ENCODE data around the gene CACNA1B.
"Not testable (repeated sequence)": the region's sequence is repeated elsewhere in the genome, so short reads cannot be mapped to it uniquely, and the experiment has no call there.

The CACNA1B gene

DNA sequence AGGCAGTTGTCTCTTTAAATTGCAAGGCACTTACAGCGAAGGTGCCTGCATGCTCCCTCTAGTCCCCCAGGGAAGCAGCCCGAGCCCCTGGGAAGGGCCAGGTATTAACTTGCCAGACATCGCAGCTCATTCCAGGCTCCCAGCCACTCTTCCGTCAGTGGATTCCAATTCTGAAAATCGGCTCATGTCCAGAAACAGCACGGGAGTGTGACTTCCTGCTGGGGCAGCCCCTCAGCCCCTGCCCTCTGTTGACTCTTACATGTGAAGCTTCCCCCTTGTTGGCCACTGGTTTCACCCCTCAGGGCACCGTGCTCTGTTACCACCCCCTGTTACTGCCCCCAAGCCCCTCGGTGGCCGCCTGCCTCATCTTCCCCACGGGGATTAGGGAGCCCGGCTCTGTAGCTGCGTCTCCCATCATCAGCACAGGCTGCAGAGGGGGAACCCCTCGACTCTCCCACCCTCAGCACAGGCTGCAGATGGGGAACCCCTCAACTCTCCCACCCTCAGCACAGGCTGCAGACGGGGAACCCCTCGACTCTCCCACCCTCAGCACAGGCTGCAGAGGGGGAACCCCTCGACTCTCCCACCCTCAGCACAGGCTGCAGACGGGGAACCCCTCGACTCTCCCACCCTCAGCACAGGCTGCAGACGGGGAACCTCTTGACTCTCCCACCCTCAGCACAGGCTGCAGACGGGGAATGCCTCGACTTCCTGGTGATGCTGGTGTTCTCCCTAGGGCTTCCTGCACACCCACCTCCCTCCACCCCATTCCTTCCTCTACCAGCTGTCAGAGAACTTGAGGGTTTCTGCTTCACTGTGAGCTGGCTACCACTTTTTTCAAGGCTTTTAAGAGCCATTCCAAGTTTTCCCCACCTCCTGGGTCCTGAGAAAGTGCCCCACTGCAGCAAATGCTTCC, 11.1 kb upstream of the CACNA1B start:
- DNase-seq (ENCODE audit: low spot score), result no peak

DNA sequence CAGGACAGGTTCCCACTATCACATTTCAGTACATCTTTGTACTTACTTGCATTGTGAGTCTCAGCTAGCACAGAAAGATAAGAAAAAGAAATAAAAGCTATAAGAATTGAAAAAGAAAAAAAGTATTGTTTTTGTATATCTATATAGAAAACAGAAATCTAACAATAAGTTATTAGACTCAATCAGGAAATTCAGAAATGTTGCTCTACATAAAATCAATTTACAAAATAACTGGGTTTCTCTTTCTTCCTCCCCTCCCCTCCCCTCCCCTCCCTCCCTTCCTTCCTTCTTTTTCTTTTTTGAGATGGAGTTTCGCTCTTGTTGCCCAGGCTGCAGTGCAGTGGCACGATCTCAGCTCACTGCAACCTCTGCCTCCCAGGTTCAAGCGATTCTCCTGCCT, 7.2 kb upstream of the CACNA1B start:
- DNase-seq (ENCODE audit: low spot score), result no peak

DNA sequence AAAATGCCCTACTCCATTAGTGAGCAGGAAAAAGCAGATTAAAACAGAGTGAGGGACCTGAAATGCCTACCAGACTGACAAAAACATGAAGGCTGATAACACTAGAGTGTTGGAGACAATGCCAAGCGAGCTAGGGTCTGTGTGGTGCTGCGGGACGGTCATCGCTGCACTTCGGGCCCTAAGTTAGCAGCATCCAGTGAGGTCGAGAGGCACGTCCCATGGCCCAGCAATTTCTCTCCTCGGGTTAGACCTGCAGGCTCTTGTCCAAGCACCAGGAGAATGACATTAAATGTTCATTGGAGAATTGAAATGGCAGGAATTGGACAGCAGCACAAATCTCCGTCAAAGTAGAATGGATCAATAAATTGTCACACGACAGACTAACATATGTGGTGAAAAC, 5.3 kb upstream of the CACNA1B start:
- DNase-seq (ENCODE audit: low spot score), result no peak

DNA sequence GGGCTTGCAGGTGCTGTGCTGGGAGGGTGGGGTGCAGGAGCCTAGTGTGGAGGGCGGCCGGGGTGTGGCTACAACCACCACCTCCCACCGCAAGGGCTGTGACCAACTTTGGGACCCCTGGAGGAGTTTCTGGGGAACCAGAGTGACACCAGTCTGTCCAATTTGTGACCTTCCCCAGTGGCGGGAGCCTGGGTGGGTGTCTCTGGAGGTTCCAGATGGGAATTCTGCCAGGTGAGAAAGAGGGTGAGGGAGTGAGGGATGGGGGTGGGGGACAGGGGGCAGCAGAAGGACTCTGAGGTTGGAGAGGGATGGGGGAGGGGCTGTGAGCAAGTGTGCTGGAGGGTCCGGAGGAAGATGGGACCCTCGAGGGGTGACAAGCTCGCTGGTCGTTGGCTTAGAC, 4.2 kb upstream of the CACNA1B start:
- DNase-seq (ENCODE audit: low spot score), result no peak

DNA sequence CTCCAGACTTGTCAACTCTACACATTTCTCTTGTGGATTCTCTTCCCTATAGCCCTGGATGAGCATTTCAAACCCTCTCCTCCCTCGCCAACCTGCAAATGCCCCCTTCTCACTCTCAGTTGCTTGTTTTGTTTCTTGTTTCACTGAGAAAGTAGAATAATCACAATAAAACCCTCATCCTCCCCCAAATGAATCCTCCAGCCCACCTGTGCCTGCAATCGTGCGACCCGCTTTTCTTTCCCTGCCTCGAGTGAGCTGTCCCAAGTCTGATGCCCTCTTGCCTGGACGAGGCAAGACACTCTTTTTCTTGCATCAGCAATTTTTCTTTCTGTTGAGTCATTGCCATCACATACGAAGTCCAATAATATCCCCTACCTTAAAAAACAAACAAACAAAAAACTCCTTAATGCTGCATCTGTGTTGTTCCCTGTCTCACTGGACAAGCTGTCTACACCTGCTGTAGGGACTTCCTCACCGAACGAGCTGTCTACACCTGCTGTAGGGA, 3.7 kb upstream of the CACNA1B start:
- DNase-seq (ENCODE audit: low spot score), result no peak

DNA sequence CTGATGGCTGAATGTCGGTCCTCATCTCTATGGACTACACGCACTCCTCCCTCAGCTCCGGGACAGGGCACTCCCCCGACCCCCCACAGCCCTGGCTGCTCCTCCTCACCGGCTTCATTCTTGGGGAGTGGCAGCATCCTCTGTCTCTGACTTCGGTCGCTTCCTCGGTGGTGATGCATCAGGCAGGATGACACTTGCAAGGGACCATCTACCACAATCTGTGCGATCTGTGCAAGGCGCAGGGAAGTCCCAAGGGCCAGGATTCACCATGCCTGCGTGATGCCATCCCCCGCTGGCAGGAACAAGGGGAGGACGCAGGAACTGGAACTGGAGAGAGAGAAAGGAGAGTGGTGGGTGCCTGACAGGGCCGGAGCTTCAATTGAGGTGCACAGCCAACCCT, 2.2 kb upstream of the CACNA1B start:
- DNase-seq (ENCODE audit: low spot score), result no peak

DNA sequence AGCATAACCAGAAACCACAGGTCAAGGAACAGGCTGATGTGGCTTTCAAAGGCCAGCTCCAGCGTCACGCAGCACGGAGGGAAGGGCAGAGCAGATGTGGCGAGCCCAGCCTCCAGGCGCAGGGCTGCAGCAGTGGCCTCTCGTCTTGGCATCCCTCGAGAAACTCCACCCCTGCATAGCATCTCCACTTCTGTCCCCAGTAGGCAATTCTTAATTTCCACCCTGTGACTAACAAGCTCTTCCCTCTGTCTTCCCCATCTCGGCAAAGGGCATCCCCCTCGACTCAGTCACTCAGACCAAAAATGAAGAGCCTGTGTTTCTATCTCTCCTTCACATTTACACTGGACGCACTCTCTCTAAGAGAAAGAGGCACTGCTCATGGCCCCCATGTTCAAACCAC, 1.7 kb upstream of the CACNA1B start:
- DNase-seq (ENCODE audit: low spot score), result no peak

DNA sequence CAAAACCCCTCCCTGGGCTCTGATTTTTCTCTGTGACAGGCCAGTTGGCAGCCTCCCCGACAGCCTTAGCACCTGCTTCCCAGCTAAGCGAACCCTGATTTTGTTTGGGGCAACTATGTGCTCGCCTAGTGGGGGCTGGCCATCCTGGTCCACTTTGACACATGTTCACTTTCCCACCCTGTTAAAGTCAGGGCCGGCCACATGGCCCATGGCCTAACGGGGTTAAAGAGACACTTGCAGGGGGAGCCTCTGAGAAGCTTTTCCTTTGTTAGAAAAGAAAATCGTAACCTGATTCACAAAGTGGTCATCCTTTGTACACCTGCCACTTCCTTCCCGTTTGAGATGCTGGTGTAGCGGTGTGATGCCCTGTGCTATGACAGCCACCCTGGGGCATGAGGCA, 1.3 kb upstream of the CACNA1B start:
- DNase-seq (ENCODE audit: low spot score), result no peak

DNA sequence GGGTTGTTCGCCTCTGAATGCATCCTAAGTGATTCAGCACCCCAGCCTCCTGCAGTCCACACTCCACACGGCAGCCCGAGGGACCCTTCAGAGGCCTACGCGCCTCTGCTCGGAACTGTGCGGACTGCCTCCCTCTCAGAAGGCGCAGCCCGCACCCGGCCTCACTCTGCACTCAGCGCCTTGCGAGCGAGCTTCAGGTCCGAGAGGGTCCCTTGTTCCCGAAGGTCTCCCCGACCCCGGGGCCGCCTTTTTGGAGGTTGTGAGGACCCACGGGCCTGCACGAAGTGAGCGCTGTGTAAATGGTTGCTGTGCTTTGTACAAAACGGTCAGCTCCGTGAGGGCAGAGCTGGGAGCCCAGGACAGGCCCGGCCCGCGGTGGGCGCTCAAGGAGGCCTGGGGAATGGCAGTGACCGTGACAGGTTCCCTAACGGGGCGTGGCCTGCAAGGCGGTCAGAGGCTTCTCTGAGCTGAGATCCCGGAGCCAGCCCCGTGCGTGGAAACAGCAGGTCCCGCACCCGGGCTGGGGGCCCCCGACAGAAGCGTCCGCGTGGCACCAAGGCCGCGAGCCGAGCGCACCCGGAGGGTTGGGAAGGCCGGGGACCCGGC, 698 bp upstream of the CACNA1B start:
- DNase-seq (ENCODE audit: low spot score), result no peak

DNA sequence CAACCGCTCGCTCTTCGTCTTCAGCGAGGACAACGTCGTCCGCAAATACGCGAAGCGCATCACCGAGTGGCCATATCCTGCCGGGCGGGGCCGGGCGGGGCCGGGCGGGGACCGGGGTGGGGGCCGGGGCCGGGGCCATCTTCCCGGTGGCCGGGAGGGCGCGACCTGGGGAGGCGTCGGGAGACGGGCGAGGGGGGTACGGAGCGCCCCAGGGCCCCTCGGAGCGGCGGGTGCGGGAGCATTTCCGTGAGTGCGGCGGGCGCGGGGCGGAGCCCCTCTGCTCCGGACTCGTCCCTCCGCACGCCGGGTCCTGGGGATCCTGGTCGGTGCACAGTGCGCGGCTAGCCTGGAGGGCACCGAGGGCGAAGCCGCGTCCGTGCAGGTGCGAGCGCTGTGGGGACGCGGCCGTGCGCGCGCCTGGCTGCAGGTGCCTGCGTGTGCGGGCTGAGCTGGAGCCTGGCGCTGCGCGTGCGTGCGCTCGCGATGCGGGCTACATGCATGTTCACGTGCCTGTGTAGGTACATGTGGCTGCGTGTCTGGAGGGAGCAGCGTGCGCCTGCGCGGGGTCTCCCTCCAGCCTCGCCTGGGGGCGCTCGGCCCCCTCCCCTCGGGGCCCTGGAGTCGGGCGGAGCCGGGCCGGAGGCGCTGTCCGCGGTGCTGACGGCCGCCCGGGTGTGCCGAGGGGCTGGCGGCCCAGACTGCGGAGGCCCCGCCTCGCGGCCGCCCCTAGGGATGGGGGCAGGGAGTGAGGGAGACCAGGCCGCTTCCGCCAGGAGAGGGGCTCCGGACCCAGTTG, 762 bp downstream of the CACNA1B start:
- DNase-seq (ENCODE audit: low spot score), result peak; percentile 2

DNA sequence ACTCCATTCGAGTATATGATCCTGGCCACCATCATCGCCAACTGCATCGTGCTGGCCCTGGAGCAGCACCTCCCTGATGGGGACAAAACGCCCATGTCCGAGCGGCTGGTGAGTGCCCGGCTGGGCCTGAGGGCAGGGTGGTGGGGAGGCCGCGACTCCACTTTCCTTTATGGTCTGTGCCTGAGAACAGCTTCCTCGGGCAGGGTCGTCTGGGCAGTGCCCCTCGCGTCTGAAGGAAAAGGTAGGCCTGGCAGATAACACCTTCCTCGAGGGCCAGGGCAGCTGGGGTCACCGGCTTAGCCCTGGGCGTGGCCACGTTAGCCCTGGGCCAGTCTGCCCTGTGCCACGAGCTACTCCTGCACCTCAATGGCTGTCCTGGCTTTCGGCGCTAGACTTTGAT, 1.5 kb downstream of the CACNA1B start:
- DNase-seq (ENCODE audit: low spot score), result no peak

DNA sequence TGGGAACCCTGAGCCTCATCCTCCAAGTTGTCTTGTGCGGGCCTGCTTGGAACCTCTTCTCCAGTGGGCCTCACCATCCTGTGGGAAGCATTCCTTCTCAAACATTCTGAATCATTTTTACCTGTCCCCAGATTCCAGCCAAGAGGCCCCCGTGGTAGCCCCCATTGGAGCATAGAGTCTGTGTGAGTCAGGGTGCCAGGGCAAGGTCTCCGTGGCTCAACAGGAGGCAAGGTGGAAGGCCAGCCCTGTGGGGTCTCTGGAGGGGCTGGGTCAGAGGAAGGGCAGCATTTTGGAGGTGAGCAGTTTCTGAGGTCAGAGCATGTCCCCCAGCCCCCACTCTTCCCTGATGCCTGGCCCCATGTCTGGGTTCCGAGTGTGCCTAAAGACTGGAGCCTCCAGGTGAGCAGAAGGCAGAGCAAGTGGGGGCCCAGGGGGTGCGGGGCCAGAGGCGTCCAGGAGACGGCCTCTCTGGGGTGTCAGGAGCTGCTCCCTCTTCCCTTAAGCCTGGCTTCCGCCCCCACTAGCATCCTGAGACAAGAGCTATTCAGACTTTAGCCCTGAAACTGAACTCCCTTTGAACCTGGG, 2.1 kb downstream of the CACNA1B start:
- no peak for DNase-seq (ENCODE audit: low spot score)

DNA sequence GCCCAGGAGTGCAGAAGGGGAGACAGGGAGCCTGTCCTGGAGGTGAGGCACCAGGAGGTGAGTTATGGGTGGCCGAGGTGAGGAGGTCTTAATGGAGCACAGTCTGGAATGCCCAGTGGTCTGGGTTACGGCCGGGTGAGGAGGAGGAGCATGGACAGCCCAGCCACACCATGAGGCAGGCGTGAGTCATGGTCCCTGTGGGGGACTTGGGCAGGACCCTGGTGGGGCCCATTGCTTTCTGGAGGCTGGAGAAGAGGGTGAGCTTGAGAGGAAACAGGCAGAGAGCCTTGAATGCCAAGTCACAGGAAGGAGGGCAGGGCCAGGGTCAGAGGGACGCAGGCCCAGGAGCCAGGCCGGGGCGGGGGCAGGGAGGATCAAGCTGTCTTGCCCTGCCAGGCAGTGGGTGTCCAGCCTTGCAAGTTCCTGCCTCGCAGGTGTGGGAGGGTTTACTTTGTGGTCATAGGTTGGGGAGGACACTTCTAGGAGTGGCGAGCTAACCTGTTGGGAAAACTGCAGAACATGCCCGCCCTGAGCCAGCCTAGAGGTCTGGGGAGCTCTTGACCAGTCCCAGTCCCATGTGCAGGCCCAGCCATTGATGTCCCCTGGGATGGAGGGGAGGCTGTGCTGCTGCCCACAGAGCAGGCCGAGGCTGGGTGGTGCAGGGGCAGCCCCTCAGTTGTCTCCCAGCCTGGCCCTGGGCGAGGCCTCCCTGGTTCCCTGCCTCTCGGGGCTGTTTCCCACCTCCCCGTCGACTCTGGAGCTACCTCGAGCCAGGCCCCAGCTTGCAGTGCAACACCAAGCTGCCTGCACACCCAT, 2.8 kb downstream of the CACNA1B start:
- DNase-seq (ENCODE audit: low spot score), result no peak

DNA sequence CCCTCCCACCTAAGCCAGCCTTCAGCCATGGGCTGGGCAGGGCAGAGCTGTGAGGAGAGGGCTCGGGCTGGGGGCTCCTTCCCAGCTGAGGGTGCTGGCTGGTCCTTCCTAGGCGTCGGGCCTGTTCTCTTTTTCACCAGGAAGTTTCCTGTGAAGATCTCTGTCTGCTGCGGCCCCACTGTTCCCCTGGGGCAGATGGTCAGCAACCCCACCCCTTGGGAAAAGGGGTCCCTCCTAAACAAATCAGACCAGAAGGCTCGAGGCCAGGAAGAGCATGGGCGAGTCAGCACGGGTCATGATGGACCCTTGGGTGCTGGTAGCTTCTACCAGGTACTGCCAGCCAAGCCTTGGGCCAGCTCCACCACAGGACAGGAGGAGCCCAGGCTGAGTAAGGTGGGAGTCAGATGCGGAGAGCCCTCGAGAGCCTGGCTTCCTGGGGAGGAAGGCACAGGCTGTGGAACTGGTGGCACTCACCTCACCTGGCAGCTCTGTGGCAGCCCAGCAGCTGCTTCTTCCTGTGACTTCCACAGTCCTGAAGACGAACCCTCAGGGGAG, 3.5 kb downstream of the CACNA1B start:
- no peak for DNase-seq (ENCODE audit: low spot score)

DNA sequence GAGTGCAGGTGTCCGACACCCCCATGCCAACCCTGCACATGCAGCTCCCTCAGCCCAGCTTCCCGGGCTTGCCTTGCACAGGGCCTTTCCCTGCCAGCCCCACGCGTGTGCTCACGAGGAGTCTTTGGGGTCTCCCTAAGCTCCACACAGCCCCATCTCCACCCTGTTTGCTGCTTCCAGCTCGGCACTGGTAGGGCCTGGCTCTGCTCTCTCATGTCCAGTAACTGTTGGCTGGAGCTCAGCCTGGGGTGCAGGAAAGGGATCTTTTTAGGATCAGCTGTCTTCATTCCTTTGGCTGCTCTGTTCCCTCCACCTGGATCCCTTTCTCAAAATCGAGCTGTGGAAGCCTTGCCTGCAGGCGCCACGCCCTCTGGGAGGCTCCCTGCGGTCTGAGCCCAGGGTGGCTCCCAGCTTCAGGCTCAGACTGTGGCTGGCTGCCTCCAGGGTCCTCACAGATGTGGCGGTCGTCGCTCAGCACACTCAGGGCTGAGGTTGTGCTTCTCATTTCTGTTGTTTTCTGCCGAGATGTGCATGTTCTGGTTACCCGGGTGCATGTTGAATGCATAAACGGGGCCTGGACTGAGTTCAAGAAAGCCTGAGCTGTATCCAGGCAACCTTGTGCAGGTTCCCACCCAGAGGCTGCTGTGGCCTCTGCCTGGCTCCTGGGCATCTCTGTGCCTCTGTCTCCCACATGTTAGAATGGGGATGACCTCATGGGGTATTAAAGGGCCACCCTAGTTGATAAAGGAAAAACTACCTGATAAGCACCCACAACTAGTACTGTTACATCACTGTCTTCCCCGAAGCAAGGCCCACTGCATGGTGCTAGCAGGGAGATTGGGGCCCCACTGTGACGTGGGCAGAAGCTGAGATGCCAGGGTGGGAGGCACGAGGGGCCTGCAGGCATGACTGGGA, 4.3 kb downstream of the CACNA1B start:
- no peak for DNase-seq (ENCODE audit: low spot score)

DNA sequence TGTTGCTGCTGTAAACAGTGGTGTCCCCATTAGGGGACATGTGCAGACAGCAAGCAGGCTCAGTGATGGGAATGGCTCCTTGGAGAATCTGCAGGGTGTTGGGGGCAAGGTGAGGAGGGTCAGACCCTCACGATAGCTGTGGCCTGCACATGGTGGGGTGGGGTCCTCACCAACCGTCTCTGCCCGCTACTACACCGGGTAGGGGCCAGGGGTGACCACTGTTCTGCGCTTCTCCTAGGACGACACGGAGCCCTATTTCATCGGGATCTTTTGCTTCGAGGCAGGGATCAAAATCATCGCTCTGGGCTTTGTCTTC, 4.9 kb downstream of the CACNA1B start:
- no peak for DNase-seq (ENCODE audit: low spot score)

DNA sequence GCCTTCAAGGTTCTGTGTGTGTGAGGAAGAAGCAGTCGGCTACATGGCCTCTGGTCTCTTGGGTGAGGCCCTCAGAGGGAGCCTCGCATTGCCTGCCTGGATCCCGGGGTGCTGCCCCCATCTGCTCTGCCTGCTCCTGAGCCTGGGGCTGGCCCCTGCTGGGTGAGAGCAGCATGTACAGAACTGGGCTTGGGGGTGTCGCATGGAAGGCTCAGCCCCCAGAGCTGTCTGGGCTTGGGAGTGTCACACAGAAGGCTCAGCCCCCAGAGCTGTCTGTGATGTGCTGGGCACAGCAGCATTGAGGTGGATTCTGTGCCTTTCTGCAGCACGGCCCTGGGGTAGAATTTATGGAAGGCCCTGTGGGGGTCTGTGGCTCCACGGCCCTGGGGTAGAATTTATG, 6.4 kb downstream of the CACNA1B start:
- not testable (repeated sequence) for DNase-seq (ENCODE audit: low spot score)

DNA sequence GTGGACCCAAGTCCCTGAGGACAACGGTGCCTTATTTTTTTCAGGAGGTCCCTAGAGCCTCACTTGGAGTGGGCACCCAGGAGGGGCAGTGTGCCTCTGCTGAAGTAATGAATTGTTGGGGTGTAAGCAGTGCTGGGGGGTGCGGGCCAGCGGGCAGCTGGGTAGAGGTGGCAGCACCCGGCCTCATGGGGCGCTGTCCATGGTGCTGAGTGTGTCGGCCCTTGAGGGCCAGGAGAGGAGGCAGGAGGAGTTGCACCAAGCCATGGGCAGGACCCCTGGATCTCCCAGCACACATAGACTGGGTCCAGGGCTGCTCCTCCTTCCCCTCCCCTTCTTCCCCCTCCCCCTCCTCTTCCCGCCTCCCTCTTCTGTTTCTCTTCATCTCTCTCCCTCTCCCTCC, 7.0 kb downstream of the CACNA1B start:
- not testable (repeated sequence) for DNase-seq (ENCODE audit: low spot score)

DNA sequence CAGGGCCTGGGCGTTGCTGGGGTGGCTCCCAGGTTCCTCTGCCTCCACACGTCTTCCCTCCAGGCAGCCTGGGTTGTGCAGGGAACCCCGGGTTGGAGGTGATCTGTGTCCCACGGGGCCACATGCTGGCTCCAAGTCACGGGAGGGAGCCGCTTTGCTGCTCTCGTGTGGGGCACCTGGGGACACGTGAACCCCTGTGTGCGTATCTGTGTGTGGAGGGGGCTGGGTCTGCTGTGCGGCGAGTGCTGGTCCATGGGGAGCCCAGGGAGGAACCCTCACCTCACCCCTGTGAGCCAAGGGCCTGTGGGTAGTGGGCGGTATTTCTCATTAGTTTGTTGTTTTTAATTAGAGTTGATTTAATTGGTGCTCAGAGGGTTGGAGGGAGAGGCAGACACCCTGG, 7.5 kb downstream of the CACNA1B start:
- not testable (repeated sequence) for DNase-seq (ENCODE audit: low spot score)

DNA sequence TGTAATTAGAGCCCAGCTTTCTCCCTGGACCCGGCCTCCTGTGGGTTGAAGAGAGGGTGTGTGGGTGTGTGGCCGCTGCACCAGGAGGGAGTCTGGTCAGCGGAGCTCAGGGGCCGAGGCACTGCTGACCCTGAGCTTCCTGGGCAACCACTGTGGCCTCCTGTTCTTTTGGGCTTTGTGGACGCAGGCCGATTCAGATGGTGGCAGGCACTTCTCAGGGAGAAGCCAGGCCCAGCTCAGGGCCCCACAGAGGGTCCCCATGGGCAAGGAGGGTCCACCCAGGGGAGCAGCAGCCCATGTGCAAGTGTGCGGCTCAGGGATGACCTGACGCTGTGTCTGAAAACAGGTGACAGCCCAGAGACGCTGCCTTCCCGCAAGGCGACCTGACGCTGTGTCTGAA, 11.0 kb downstream of the CACNA1B start:
- DNase-seq (ENCODE audit: low spot score), result not testable (repeated sequence)

All from kidney tubule cell (primary cell).